GM12874 (cell line): ENCODE data around the gene TMEM14C.

Experiments
- TF ChIP-seq, protein P1 (sequence below): IDR thresholded peaks from 2 replicates; pipeline ENCODE4 v1.5.1; 2011; ENCODE audit warnings: low read depth, mild to moderate bottlenecking, control low read depth, low read length, moderate library complexity; ENCODE audit not compliant: insufficient read depth

Gene TMEM14C

DNA sequence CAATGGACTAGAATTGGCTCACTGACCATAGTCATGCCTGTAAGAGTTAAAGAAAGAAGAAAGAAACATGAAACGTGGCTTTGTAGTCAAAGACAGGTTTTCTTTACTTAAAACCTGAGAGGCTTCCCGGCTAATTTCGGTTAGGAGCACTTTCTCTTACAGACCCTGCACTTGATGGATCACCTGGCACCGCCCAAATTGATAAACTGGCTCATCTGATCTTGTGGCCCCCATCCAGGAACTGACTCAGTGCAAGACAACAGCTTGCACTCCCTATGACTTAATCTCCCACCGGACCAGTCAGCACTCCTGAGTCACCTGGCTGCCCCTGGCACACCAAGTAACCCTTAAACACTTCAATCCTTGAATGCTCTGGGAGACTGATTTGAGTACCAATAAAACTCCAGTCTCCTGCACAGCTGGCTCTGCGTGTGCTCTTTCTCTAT lies 37.0 kb downstream of the TMEM14C start:
- TF ChIP-seq, protein P1, sequence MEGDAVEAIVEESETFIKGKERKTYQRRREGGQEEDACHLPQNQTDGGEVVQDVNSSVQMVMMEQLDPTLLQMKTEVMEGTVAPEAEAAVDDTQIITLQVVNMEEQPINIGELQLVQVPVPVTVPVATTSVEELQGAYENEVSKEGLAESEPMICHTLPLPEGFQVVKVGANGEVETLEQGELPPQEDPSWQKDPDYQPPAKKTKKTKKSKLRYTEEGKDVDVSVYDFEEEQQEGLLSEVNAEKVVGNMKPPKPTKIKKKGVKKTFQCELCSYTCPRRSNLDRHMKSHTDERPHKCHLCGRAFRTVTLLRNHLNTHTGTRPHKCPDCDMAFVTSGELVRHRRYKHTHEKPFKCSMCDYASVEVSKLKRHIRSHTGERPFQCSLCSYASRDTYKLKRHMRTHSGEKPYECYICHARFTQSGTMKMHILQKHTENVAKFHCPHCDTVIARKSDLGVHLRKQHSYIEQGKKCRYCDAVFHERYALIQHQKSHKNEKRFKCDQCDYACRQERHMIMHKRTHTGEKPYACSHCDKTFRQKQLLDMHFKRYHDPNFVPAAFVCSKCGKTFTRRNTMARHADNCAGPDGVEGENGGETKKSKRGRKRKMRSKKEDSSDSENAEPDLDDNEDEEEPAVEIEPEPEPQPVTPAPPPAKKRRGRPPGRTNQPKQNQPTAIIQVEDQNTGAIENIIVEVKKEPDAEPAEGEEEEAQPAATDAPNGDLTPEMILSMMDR: no peak

DNA sequence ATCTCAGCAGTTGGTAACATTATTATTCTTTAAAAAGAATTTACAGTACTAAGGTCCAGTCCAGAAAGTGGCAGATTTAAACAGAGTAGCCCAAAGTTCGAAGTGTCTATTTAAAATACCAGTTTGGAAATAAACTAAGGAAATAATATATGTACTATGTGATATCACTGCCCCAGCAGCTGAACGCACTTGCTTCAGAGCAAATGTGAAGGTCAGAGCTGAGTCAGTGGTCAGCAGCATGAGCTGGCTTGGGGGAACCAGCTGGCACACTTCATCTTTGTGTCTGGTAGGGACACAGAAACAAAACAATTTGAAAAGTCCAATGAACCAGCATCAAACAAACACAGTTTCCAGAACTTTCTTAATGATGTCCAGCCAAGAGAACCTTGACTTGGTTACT lies 40.1 kb downstream of the TMEM14C start:
- TF ChIP-seq, protein P1: no peak

DNA sequence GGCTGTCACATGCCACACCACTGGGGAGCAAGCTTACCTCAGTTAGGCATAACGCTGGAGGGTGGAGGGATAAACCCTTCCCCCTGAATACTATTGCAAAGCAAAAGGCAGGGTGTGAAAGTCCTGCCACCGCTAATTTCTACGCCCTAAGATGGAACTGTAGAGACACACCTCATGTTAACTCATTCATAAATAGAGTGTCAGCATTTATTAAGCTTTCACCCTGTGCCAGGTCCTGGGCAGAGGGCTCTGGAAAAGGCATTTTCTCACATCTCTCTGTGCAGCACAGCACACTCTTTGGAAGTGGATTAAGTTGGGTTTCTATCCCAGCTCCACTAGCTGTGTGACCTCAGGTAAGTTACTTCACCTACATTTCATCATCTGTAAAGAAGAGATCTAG lies 46.5 kb downstream of the TMEM14C start:
- TF ChIP-seq, protein P1: no peak

DNA sequence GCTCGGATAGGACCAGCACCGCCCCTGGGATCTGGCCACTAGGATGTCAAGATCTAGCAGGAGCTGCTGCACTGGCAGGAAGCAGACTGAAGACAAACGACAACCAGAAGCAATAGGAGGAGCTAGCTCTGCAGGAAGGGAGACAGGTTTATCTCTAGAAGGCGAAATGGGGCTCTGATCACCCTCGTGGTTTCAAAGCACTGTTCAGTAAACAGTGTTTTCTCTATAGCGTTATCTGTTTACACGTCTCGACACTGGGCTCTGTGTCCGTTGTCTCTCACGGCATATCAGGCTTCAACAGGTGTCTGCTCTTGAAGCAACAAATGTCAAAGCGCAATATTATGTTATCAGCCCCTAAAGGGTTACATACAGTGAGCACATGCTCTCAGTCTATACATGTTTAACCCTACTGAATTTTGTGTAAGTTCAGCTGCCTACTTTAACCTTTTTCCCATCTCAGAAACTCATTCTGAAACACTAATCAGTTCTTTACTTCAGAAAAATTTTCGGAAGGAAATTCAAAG lies 48.6 kb downstream of the TMEM14C start:
- TF ChIP-seq, protein P1: no peak

GRCh38 chr6:10778230-10778629 lies 55.4 kb downstream of the TMEM14C start:
- TF ChIP-seq, protein P1: no peak

GRCh38 chr6:10779076-10779475 lies 56.2 kb downstream of the TMEM14C start:
- TF ChIP-seq, protein P1: no peak
